ENCODE results near the gene CASZ1. TPM values are rescaled to one million over a fixed set of nuclear protein-coding genes. Genes with fewer than 3 reads are reported as not detected.

CASZ1 gene
- total and polyA plus RNA-seq, 2 donors (not counting 3 experiments of a cell fraction or from before 2014, with no cell fraction given), result 1.5 to 5.2 TPM

- ChIA-PET CTCF (no interaction called here), POLR2A (no interaction called here)
- no peaks in the 10 kb centered on the region for H3K27me3 ChIP-seq (ENCODE audit: control insufficient read depth in 2 of 2, insufficient read depth in 2 of 2, low read length in 2 of 2)
- TF ChIP-seq MYC (IDR thresholded peaks at IDR 0.05; ENCODE audit: low read depth, low read length) (no peak), POLR2AphosphoS5 (IDR thresholded peaks at IDR 0.05; ENCODE audit: insufficient read depth, low read depth, low read length) (no peak), EZH2 (IDR thresholded peaks at IDR 0.05; ENCODE audit: borderline replicate concordance, low read depth, low read length, severe bottlenecking) (no peak), CTCF (IDR thresholded peaks at IDR 0.05; ENCODE audit: extremely low read depth in 1 of 2, insufficient read depth in 1 of 2, low read depth in 1 of 2, low read length in 2 of 2) (no peak), MAX (IDR thresholded peaks at IDR 0.05; ENCODE audit: insufficient read depth, insufficient read length) (no peak), JUN (IDR thresholded peaks at IDR 0.05; ENCODE audit: borderline replicate concordance, insufficient read depth, insufficient read length, low read depth) (no peak), FOS (IDR thresholded peaks at IDR 0.05; ENCODE audit: borderline replicate concordance, insufficient read depth, low read length) (no peak), GATA2 (IDR thresholded peaks at IDR 0.05; ENCODE audit: insufficient read depth, insufficient read length, low read depth, low read length) (no peak), POLR2A (IDR thresholded peaks at IDR 0.05; ENCODE audit: low read depth, low read length) (no peak)
- no peaks in the 10 kb centered on the region for H3K79me2 ChIP-seq (ENCODE audit: control insufficient read depth, insufficient read depth, low read length)
- H3K9me3 ChIP-seq (replicated peaks; ENCODE audit: control insufficient read depth, insufficient read depth, low read length), result no peaks in the 10 kb centered on the region
- no peak for FAIRE-seq
- H3K4me3 ChIP-seq (replicated peaks in 1 of 3; ENCODE audit: insufficient read depth in 1 of 3, low read depth in 1 of 3, low read length in 3 of 3), result no peak overlapping the region
- H3K9me1 ChIP-seq (replicated peaks; ENCODE audit: control insufficient read depth, extremely low read depth, insufficient read depth, low read length), result no peaks in the 10 kb centered on the region
- H3K4me1 ChIP-seq (ENCODE audit: control insufficient read depth, extremely low read depth, insufficient read depth, low read length), result no peaks in the 10 kb centered on the region
- no TSS peak for BruUV-seq (replicated peaks)
- H3K4me2 ChIP-seq (ENCODE audit: insufficient read depth, low read length), result no peak overlapping the region
- dilution Hi-C loops (cut with MboI; ENCODE audit: extremely low pct_ligation_motif_present, low sequenced_read_pairs), result no loop called here
- no peak overlapping the region for H2AFZ ChIP-seq (ENCODE audit: low read depth, low read length)
- no peaks in the 10 kb centered on the region for H3K36me3 ChIP-seq (ENCODE audit: control insufficient read depth in 2 of 2, extremely low read depth in 1 of 2, insufficient read depth in 2 of 2, low read length in 2 of 2)
- H3K9ac ChIP-seq (replicated peaks; ENCODE audit: extremely low read depth, insufficient read depth, low read length), result no peak overlapping the region
- no peaks in the 10 kb centered on the region for H4K20me1 ChIP-seq (replicated peaks; ENCODE audit: control insufficient read depth, extremely low read depth, insufficient read depth, low read length)
- intact Hi-C loops (cut with micrococcal nuclease), result no loop called here
- H3K27ac ChIP-seq (ENCODE audit: insufficient read depth, low read depth, low read length), result no peak overlapping the region
- DNase-seq (ENCODE audit: low read depth, low spot score), result no peak
These were observed 137.2 kb downstream of the CASZ1 start for GRCh38 chr1:10659218-10659617.
